ENCODE measurements around the gene SMC4.
A peak's percentile ranks its signal among the peaks of the same experiment; 100 is the strongest.
"Not testable (repeated sequence)": the region's sequence is repeated elsewhere in the genome, so short reads cannot be mapped to it uniquely, and the experiment has no call there.

Gene SMC4

GRCh38 chr3:160445854-160446253 lies 46.4 kb downstream of the SMC4 start:
- no peak for DNase-seq (ENCODE audit: low spot score)

GRCh38 chr3:160446522-160447056 lies 47.1 kb downstream of the SMC4 start:
- no peak for DNase-seq (ENCODE audit: low spot score)

- DNase-seq (ENCODE audit: low spot score): no peak
Measured at GRCh38 chr3:160447544-160447943, 48.1 kb downstream of the SMC4 start.

GRCh38 chr3:160448845-160449635 lies 49.6 kb downstream of the SMC4 start:
- no peak for DNase-seq (ENCODE audit: low spot score)

GRCh38 chr3:160449636-160450598 lies 50.5 kb downstream of the SMC4 start, which contains the start of gene TRIM59:
TRIM59 (minus strand) TSS chr3:160449786; CDS start chr3:160439183, 10,603 bp downstream.
- DNase-seq (ENCODE audit: low spot score): peak; percentile 89

- DNase-seq (ENCODE audit: low spot score): no peak
Measured at GRCh38 chr3:160450846-160451245, 51.4 kb downstream of the SMC4 start.

- no peak for DNase-seq (ENCODE audit: low spot score)
Measured at GRCh38 chr3:160451602-160452001, 52.2 kb downstream of the SMC4 start.

- not testable (repeated sequence) for DNase-seq (ENCODE audit: low spot score)
Measured at GRCh38 chr3:160452251-160452650, 52.8 kb downstream of the SMC4 start.

- DNase-seq (ENCODE audit: low spot score): no peak
Measured at GRCh38 chr3:160454995-160455394, 55.5 kb downstream of the SMC4 start.

GRCh38 chr3:160455846-160456245 lies 56.4 kb downstream of the SMC4 start:
- DNase-seq (ENCODE audit: low spot score): no peak

GRCh38 chr3:160458151-160458550 lies 58.7 kb downstream of the SMC4 start:
- DNase-seq (ENCODE audit: low spot score): no peak

GRCh38 chr3:160459450-160459970 lies 60.1 kb downstream of the SMC4 start:
- no peak for DNase-seq (ENCODE audit: low spot score)

- no peak for DNase-seq (ENCODE audit: low spot score)
Measured at GRCh38 chr3:160460033-160460432, 60.6 kb downstream of the SMC4 start.

GRCh38 chr3:160464321-160464720 lies 64.9 kb downstream of the SMC4 start:
- DNase-seq (ENCODE audit: low spot score): no peak

- no peak for DNase-seq (ENCODE audit: low spot score)
Measured at GRCh38 chr3:160464971-160465370, 65.5 kb downstream of the SMC4 start.

- DNase-seq (ENCODE audit: low spot score): no peak
Measured at GRCh38 chr3:160470181-160470580, 70.7 kb downstream of the SMC4 start.

- no peak for DNase-seq (ENCODE audit: low spot score)
Measured at GRCh38 chr3:160471892-160472291, 72.4 kb downstream of the SMC4 start.

- DNase-seq (ENCODE audit: low spot score): no peak
Measured at GRCh38 chr3:160472344-160472743, 72.9 kb downstream of the SMC4 start.

GRCh38 chr3:160473221-160473620 lies 73.8 kb downstream of the SMC4 start:
- DNase-seq (ENCODE audit: low spot score): no peak

- no peak for DNase-seq (ENCODE audit: low spot score)
Measured at GRCh38 chr3:160473978-160474377, 74.5 kb downstream of the SMC4 start.

GRCh38 chr3:160474416-160474838 lies 75.0 kb downstream of the SMC4 start:
- DNase-seq (ENCODE audit: low spot score): peak; percentile 22

GRCh38 chr3:160475153-160475552 lies 75.7 kb downstream of the SMC4 start:
- DNase-seq (ENCODE audit: low spot score): no peak
